ENCODE results near the gene PILRA. TPM values are rescaled to one million over a fixed set of nuclear protein-coding genes. Genes with fewer than 3 reads are reported as not detected.
A peak's percentile ranks its signal among the peaks of the same experiment; 100 is the strongest.

Gene PILRA
- total and polyA plus RNA-seq, 2 of the 8 experiments (the other 6 are each of a cell fraction or from before 2014, with no cell fraction given): 7.6 to 10.6 TPM

DNA sequence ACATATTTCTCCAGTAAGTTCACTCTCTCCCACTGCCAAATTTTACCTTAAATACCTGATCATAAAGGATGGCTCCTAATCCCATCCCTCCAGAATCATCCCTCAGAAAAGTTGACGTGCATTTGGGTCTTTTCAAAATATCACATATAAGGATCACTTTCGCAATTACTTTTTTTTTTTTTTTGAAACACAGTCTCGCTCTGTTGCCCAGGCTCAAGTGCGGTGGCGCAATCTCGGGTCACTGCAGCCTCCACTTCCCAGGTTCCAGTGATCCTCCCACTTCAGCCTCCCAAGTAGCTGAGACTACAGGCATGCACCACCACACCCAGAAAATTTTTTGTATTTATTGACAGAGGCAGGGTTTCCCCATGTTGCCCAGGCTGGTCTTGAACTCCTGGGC, 37.8 kb downstream of the PILRA start:
- no peak overlapping the region for H4K8ac ChIP-seq (ENCODE audit: extremely low read depth, insufficient read depth, low read length)
- no peak overlapping the region for H3K23ac ChIP-seq (ENCODE audit: insufficient read length)
- no peak overlapping the region for H3K4ac ChIP-seq (replicated peaks; ENCODE audit: insufficient read length, low read depth, low read length)
- TF ChIP-seq TAF1 (IDR thresholded peaks at IDR 0.05; ENCODE audit: low read depth, low read length) (no peak), CEBPB (IDR thresholded peaks at IDR 0.05; ENCODE audit: low read depth, low read length) (0 out of 2 replicates have a peak, but pooled peaks have one; percentile 22), SP1 (IDR thresholded peaks at IDR 0.05; ENCODE audit: low read depth, low read length) (no peak), KDM1A (IDR thresholded peaks at IDR 0.05; ENCODE audit: borderline replicate concordance, low read length) (no peak), RFX5 (IDR thresholded peaks at IDR 0.05; ENCODE audit: borderline replicate concordance, low read depth, low read length) (no peak)
- no peak overlapping the region for H2BK12ac ChIP-seq (ENCODE audit: low read depth, low read length)
- no peak overlapping the region for H3K4me2 ChIP-seq (ENCODE audit: insufficient read depth in 1 of 2, low read depth in 2 of 2, low read length in 2 of 2)
- no peak overlapping the region for H3K14ac ChIP-seq (ENCODE audit: insufficient read length)
- no peak overlapping the region for H2AK5ac ChIP-seq (ENCODE audit: low read depth, low read length)
- H3K23me2 ChIP-seq (ENCODE audit: low read depth, low read length): no peaks in the 10 kb centered on the region
- no peaks in the 10 kb centered on the region for H3K4me1 ChIP-seq (replicated peaks in 1 of 4; ENCODE audit: control insufficient read depth in 3 of 4, insufficient read depth in 4 of 4, low read length in 3 of 4)
- ChIA-PET POLR2A (ENCODE audit: partially characterized antibody) (interaction anchor here (0.7 to 2.8 kb wide), 3 partner anchors 18 to 46 kb away, joined by 3 to 14 read pairs (median 5); partner anchors contain the start of genes MEPCE and ZCWPW1), CTCF (ENCODE audit: partially characterized antibody) (interaction anchor here (1.2 to 1.7 kb wide), 2 partner anchors 11 to 67 kb away, joined by 3 to 6 read pairs; no protein-coding TSS in a partner anchor)
- H4K5ac ChIP-seq (ENCODE audit: insufficient read length, low read depth, low read length): no peak overlapping the region
- no peaks in the 10 kb centered on the region; a peak in 1 of 7 replicates for H3K27me3 ChIP-seq (replicated peaks in 1 of 4; ENCODE audit: control insufficient read depth in 3 of 4, extremely low read depth in 1 of 4, insufficient read depth in 3 of 4, low read length in 3 of 4)
- no peak overlapping the region for H2BK5ac ChIP-seq (ENCODE audit: low read depth, low read length)
- H4K20me1 ChIP-seq (replicated peaks in 1 of 2; ENCODE audit: control insufficient read depth in 1 of 2, insufficient read depth in 2 of 2, low read length in 2 of 2): no peaks in the 10 kb centered on the region
- FAIRE-seq (no peak), DNase-seq (ENCODE audit: low read depth in 1 of 2, low spot score in 2 of 2) (no peak)
- H4K91ac ChIP-seq (replicated peaks; ENCODE audit: insufficient read length, low read length): no peak overlapping the region
- no peaks in the 10 kb centered on the region for H3K79me1 ChIP-seq (ENCODE audit: low read depth, low read length)
- H3K4me3 ChIP-seq (ENCODE audit: extremely low read depth in 1 of 4, insufficient read depth in 2 of 4, low read depth in 3 of 4, low read length in 4 of 4): no peak overlapping the region
- H2BK120ac ChIP-seq (replicated peaks; ENCODE audit: low read depth, low read length): no peak overlapping the region
- no peak overlapping the region for H3K18ac ChIP-seq (ENCODE audit: extremely low read depth, low read length)
- no peak overlapping the region for H2BK20ac ChIP-seq (ENCODE audit: low read length)
- H3K9me3 ChIP-seq (ENCODE audit: insufficient read depth in 2 of 2, low read depth in 1 of 2, low read length in 1 of 2): no peaks in the 10 kb centered on the region
- no peak overlapping the region for H3K9ac ChIP-seq (replicated peaks in 1 of 4; ENCODE audit: extremely low read depth in 1 of 4, low read depth in 3 of 4, low read length in 3 of 4)
- no peak overlapping the region for H3K56ac ChIP-seq (replicated peaks; ENCODE audit: insufficient read length, low read depth, low read length)
- no peak overlapping the region for H2AFZ ChIP-seq (ENCODE audit: low read length)
- no peaks in the 10 kb centered on the region for H3K79me2 ChIP-seq (ENCODE audit: control insufficient read depth in 1 of 2, insufficient read depth in 2 of 2, low read length in 2 of 2)
- H2BK15ac ChIP-seq (ENCODE audit: low read length): no peak overlapping the region
- no peak overlapping the region for H3K27ac ChIP-seq (ENCODE audit: low read depth, low read length)
- H3K36me3 ChIP-seq (ENCODE audit: control insufficient read depth in 2 of 4, insufficient read depth in 4 of 4, low read length in 3 of 4): no peaks in the 10 kb centered on the region
- 87% methylated on average over 6 of the region's 6 CpGs; no CpG with 5 or more reads in 1 of the 2 experiments for WGBS, 2 experiments (ENCODE audit: extremely low coverage in 1 of 2, insufficient coverage in 1 of 2, insufficient read length in 1 of 2, insufficient replicate concordance in 2 of 2, low coverage in 1 of 2, low lambda C conversion rate in 2 of 2, missing lambda C conversion rate in 1 of 2)
